SK-N-SH (cell line): ENCODE results near the gene KIF27. TPM values are rescaled to one million over a fixed set of nuclear protein-coding genes. Genes with fewer than 3 reads are reported as not detected.

ENCODE experiments used
- CTCF ChIA-PET: fragments of 300-600, 350-600 bp; formaldehyde crosslinking; extraction: SDS; loops from one replicate; lab custom pipeline; 2021; lab: Yijun Ruan, JAX
- POLR2A ChIA-PET: fragments of 350-600 bp; sonication (Branson Sonifier 250); formaldehyde crosslinking; extraction: SDS; loops from one replicate; lab custom pipeline; 2020; ENCODE audit warnings: antibody characterized with exemption, inconsistent platforms; lab: Yijun Ruan, JAX
- DNase-seq: peaks from one replicate; pipeline ENCODE4 v3.0.0; 2012
- H2AFZ ChIP-seq: fragments of 200-600 bp; sonication (generic); 2 replicates; pipeline ENCODE4 v1.8.1; 2016; ENCODE audit warnings: antibody characterized with exemption, mild to moderate bottlenecking, low read depth
- H3F3A ChIP-seq: fragments of 200-600 bp; sonication (generic); replicated peaks from 2 replicates; pipeline ENCODE3; 2016; ENCODE audit warnings: antibody characterized with exemption, mild to moderate bottlenecking; ENCODE audit not compliant: insufficient read depth
- H3K27ac ChIP-seq, 2 experiments: fragments of 200-500 bp in 1 of 2; fragments of 200-600 bp in 1 of 2; sonication (Bioruptor generic) in 1 of 2; sonication (generic), shearing (Covaris generic) in 1 of 2; 2 replicates each; pipeline versions ENCODE4 v1.5.1 to v1.6.1; 2014 to 2016; ENCODE audit warnings: low read depth in 2 of 2, inconsistent platforms in 1 of 2, low read length in 1 of 2, mild to moderate bottlenecking in 1 of 2, mixed read lengths in 1 of 2
- H3K27me3 ChIP-seq: fragments of 200-600 bp; sonication (generic), shearing (Covaris generic); 2 replicates; pipeline ENCODE4 v1.6.1; 2016; ENCODE audit warnings: mixed run types; ENCODE audit not compliant: insufficient read depth
- H3K36me3 ChIP-seq, 2 experiments: fragments of 200-500 bp in 1 of 2; fragments of 200-600 bp in 1 of 2; sonication (Bioruptor generic) in 1 of 2; sonication (generic) in 1 of 2; replicated peaks in 1 of 2; 2 replicates each; pipeline versions ENCODE3 to v1.5.1; 2014 to 2016; ENCODE audit warnings: low read length in 1 of 2, mild to moderate bottlenecking in 1 of 2; ENCODE audit not compliant: insufficient read depth in 2 of 2, control insufficient read depth in 1 of 2
- H3K4me1 ChIP-seq, 2 experiments: fragments of 200-500 bp in 1 of 2; fragments of 200-600 bp in 1 of 2; sonication (Bioruptor generic) in 1 of 2; sonication (generic), shearing (Covaris generic) in 1 of 2; 2 replicates each; pipeline versions ENCODE4 v1.5.1 to v1.6.1; 2014 to 2016; ENCODE audit warnings: low read depth in 1 of 2, low read length in 1 of 2, mixed run types in 1 of 2; ENCODE audit not compliant: insufficient read depth in 2 of 2, control insufficient read depth in 1 of 2
- H3K4me2 ChIP-seq: fragments of 200-600 bp; sonication (generic), shearing (Covaris generic); 2 replicates; pipeline ENCODE4 v1.6.1; 2017; ENCODE audit warnings: mixed run types
- H3K4me3 ChIP-seq, 2 experiments: fragments of 200-500 bp in 1 of 2; fragments of 200-600 bp in 1 of 2; sonication (Bioruptor generic) in 1 of 2; sonication (generic), shearing (Covaris generic) in 1 of 2; 2 replicates each; pipeline versions ENCODE4 v1.5.1 to v1.8.1; 2014 to 2016; ENCODE audit warnings: low read depth in 2 of 2, inconsistent platforms in 1 of 2, low read length in 1 of 2, mild to moderate bottlenecking in 1 of 2, mixed read lengths in 1 of 2, moderate library complexity in 1 of 2
- H3K79me2 ChIP-seq: fragments of 200-600 bp; sonication (generic); 2 replicates; pipeline ENCODE4 v1.8.1; 2017; ENCODE audit warnings: mild to moderate bottlenecking; ENCODE audit not compliant: insufficient read depth
- H3K9ac ChIP-seq: fragments of 200-600 bp; sonication (generic); 2 replicates; pipeline ENCODE4 v1.6.1; 2017; ENCODE audit warnings: mixed run types
- H3K9me2 ChIP-seq: fragments of 200-600 bp; sonication (generic); 2 replicates; pipeline ENCODE4 v1.6.1; 2017; ENCODE audit warnings: mixed run types
- H3K9me3 ChIP-seq: fragments of 200-600 bp; sonication (generic); 2 replicates; pipeline ENCODE4 v1.6.1; 2017; ENCODE audit warnings: mixed run types, mild to moderate bottlenecking, moderate library complexity
- H4K20me1 ChIP-seq: fragments of 200-600 bp; sonication (generic); 2 replicates; pipeline ENCODE4 v1.6.1; 2017; ENCODE audit warnings: mild to moderate bottlenecking, mixed run types; ENCODE audit not compliant: insufficient read depth
- GATA2 ChIP-seq: sonication (generic); formaldehyde crosslinking; IDR thresholded peaks from 2 replicates; pipeline ENCODE4 v1.5.0; 2020; ENCODE audit warnings: mild to moderate bottlenecking, missing genetic modification reagents
- JUND ChIP-seq: IDR thresholded peaks from 2 replicates; pipeline ENCODE4 v1.4.0; 2012
- MEF2A ChIP-seq: IDR thresholded peaks from 2 replicates; pipeline ENCODE4 v1.4.0; 2012; ENCODE audit warnings: low read depth, borderline replicate concordance
- MXI1 ChIP-seq: IDR thresholded peaks from 2 replicates; pipeline ENCODE4 v1.6.1; 2012; ENCODE audit warnings: mild to moderate bottlenecking, low read depth, low read length, improper control_type of control experiment
- NRF1 ChIP-seq: IDR thresholded peaks from 2 replicates; pipeline ENCODE4 v1.6.1; 2012; ENCODE audit warnings: low read depth, mild to moderate bottlenecking, low read length
- POLR2AphosphoS5 ChIP-seq: IDR thresholded peaks from 2 replicates; pipeline ENCODE4 v1.6.1; 2012; ENCODE audit warnings: low read depth, low read length
- RCOR1 ChIP-seq: fragments of 150-350 bp; IDR thresholded peaks from 2 replicates; pipeline ENCODE4 v1.6.1; 2017; ENCODE audit warnings: antibody characterized with exemption, low read length
- RFX5 ChIP-seq: IDR thresholded peaks from 2 replicates; pipeline ENCODE4 v1.6.1; 2012; ENCODE audit warnings: mild to moderate bottlenecking, improper control_type of control experiment, low read length
- SIN3A ChIP-seq: IDR thresholded peaks from 2 replicates; pipeline ENCODE4 v1.6.1; 2012; ENCODE audit warnings: low read depth, mild to moderate bottlenecking, low read length, moderate library complexity, borderline replicate concordance
- SMC3 ChIP-seq: IDR thresholded peaks from 2 replicates; pipeline ENCODE4 v1.6.1; 2012; ENCODE audit warnings: low read depth, low read length, improper control_type of control experiment
- TAF1 ChIP-seq: IDR thresholded peaks from 2 replicates; pipeline ENCODE4 v1.6.1; 2012; ENCODE audit warnings: low read depth, mild to moderate bottlenecking, low read length, moderate library complexity, borderline replicate concordance
- TCF12 ChIP-seq: IDR thresholded peaks from 2 replicates; pipeline ENCODE4 v1.4.0; 2012
- USF2 ChIP-seq: fragments of 150-350 bp; IDR thresholded peaks from 2 replicates; pipeline ENCODE4 v1.6.1; 2017; ENCODE audit warnings: antibody characterized with exemption, low read length, low read depth, borderline replicate concordance
- WGBS: methylation state at CpG from one replicate; pipeline ENCODE4 v1.1.6; 2017; ENCODE audit warnings: low lambda C conversion rate; 5-methylcytosine and 5-hydroxymethylcytosine counted together
- polyA plus RNA-seq, 3 experiments: library from polyadenylated mRNA; depleted of rRNA; stranded (reverse); fragments of >200 nt; gene quantifications; 2 replicates each; pipeline ENCODE4 v1.2.3, GENCODE V29; 2012
- TF ChIP-seq, protein P1 (sequence below): IDR thresholded peaks from 2 replicates; pipeline ENCODE4 v1.4.0; 2012; ENCODE audit warnings: low read depth

Gene KIF27
- polyA plus RNA-seq, 1 of the 3 experiments (the other 2 are of a cell fraction): 0.81 TPM

- no peak for DNase-seq
- no peak for TF ChIP-seq SMC3
- no peak for TF ChIP-seq NRF1
- peak; percentile 33; the same call in 1 of the 2 replicates for TF ChIP-seq POLR2AphosphoS5
- no peak for TF ChIP-seq RFX5
- Histone ChIP-seq H3K9me2 (no peaks in the 10 kb centered on the region), H3K27me3 (no peaks in the 10 kb centered on the region), H3K79me2 (peaks cover 29% of the 10 kb centered on the region), H3K9ac (no peak overlapping the region), H4K20me1 (peaks cover 58% of the 10 kb centered on the region), H3K4me2 (no peak overlapping the region), H3K4me1 (no peaks in the 10 kb centered on the region; a peak in 1 of 4 replicates), H3K9me3 (no peaks in the 10 kb centered on the region), H3K4me3 (no peak overlapping the region), H3F3A (peaks cover 67% of the 10 kb centered on the region), H3K36me3 (peaks cover 54 to 61% of the 10 kb centered on the region in 2 experiments), H2AFZ (no peak overlapping the region), H3K27ac (peak overlapping the region in 1 of 2 experiments; percentile 60; a peak in 1 of 4 replicates)
- CTCF ChIA-PET: interaction anchor here (1.1 to 2.3 kb wide), 2 partner anchors 13 to 294 kb away, joined by 3 to 7 read pairs; partner anchors contain the start of gene HNRNPK
- 93% methylated on average over 1 of the region's 1 CpG for WGBS
- POLR2A ChIA-PET: no interaction called here
Observed at GRCh38 chr9:83967073-83967472, 45.8 kb upstream of the KIF27 start.

DNA sequence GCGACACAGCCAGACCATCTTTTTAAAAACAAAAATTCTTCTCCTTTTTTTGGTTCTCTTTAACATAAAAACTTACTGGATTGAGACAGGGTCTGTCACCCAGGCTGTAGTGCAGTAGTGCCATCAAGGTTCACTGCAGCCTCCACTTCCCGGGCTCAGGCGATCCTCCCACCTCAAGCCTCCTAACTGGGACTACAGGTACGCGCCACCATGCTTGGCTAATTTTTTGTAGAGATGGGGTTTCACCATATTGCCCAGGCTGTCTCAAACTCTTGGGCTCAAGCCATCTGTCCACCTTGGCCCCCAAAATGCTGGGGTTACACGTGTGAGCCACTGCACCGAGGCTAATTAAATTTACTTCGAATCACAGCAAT lies 45.0 kb upstream of the KIF27 start:
- CTCF ChIA-PET: interaction anchor here (1.1 to 1.4 kb wide), 2 partner anchors 14 to 295 kb away, joined by 3 to 6 read pairs; partner anchors contain the start of gene HNRNPK
- Histone ChIP-seq H4K20me1 (peaks cover 49% of the 10 kb centered on the region), H3K27me3 (no peaks in the 10 kb centered on the region), H3K27ac (peak overlapping the region in 1 of 2 experiments; percentile 60; a peak in 1 of 4 replicates), H2AFZ (no peak overlapping the region), H3K9ac (no peak overlapping the region), H3K4me2 (no peak overlapping the region), H3F3A (peaks cover 62% of the 10 kb centered on the region)
- DNase-seq: no peak
- TF ChIP-seq SIN3A: no peak
- no peak for TF ChIP-seq TCF12
- TF ChIP-seq RCOR1: no peak
- TF ChIP-seq GATA2 (CRISPR knock-in tag): no peak
- TF ChIP-seq, protein P1, sequence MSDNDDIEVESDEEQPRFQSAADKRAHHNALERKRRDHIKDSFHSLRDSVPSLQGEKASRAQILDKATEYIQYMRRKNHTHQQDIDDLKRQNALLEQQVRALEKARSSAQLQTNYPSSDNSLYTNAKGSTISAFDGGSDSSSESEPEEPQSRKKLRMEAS: no peak
- no peak for TF ChIP-seq MEF2A
- no peak for TF ChIP-seq MXI1
- TF ChIP-seq TAF1: no peak
- TF ChIP-seq RFX5: no peak
- TF ChIP-seq USF2: no peak
- TF ChIP-seq JUND: no peak; the same call in 1 of the 2 replicates
- TF ChIP-seq, all 33 proteins: peak for 0
- Histone ChIP-seq H3K36me3 (peaks cover 45 to 52% of the 10 kb centered on the region in 2 experiments), H3K4me1 (no peaks in the 10 kb centered on the region; a peak in 1 of 4 replicates), H3K4me3 (no peak overlapping the region), H3K9me3 (no peaks in the 10 kb centered on the region), H3K9me2 (no peaks in the 10 kb centered on the region), H3K79me2 (peaks cover 20% of the 10 kb centered on the region)
- POLR2A ChIA-PET: interaction anchor here (1.0 kb wide), 1 partner anchor 10 kb away, joined by 3 read pairs; a partner anchor contains a TSS
- WGBS: 89% methylated on average over 8 of the region's 8 CpGs
